Activated T-helper 2 cell treated with anti-CD3 and anti-CD28 coated beads, Interferon-gamma antibody, Interleukin-2, Interleukin-4, amounts not matched to agents 10 μg/mL and 5 μg/mL and 100 μg/mL, durations not matched to agents 14 hours and 24 hours and 36 hours (primary cell): ENCODE results near the gene CDK5RAP1. TPM values are rescaled to one million over a fixed set of nuclear protein-coding genes. Genes with fewer than 3 reads are reported as not detected.
"Not testable (repeated sequence)": the region's sequence is repeated elsewhere in the genome, so short reads cannot be mapped to it uniquely, and the experiment has no call there.

Experiments
- DNase-seq: peaks from one replicate; pipeline ENCODE4 v3.0.0; 2021; ENCODE audit warnings: low spot score
- H3K27ac Mint-ChIP-seq: one replicate; pipeline ENCODE4 v1.8.0; 2021; ENCODE audit warnings: mixed read lengths
- H3K27me3 Mint-ChIP-seq: one replicate; pipeline ENCODE4 v1.8.0; 2021; ENCODE audit warnings: low read depth, mixed read lengths
- H3K36me3 Mint-ChIP-seq: one replicate; pipeline ENCODE4 v1.8.0; 2021; ENCODE audit warnings: low read depth, mixed read lengths
- H3K4me1 Mint-ChIP-seq: one replicate; pipeline ENCODE4 v1.8.0; 2021; ENCODE audit warnings: low read depth, mixed read lengths
- H3K4me3 Mint-ChIP-seq: one replicate; pipeline ENCODE4 v1.8.0; 2021; ENCODE audit warnings: low read depth, mild to moderate bottlenecking, moderate library complexity, mixed read lengths
- H3K9me3 Mint-ChIP-seq: one replicate; pipeline ENCODE4 v1.8.0; 2021; ENCODE audit warnings: mixed read lengths
- intact Hi-C: fragments of 100-400 bp; cut with micrococcal nuclease; formaldehyde crosslinking; loops from one replicate; pipeline ENCODE4 v1.15.1; 2023
- total RNA-seq: library from RNA; stranded (reverse); gene quantifications from 2 replicates; pipeline ENCODE4 v1.2.3, GENCODE V29; 2022

The CDK5RAP1 gene, protein sequence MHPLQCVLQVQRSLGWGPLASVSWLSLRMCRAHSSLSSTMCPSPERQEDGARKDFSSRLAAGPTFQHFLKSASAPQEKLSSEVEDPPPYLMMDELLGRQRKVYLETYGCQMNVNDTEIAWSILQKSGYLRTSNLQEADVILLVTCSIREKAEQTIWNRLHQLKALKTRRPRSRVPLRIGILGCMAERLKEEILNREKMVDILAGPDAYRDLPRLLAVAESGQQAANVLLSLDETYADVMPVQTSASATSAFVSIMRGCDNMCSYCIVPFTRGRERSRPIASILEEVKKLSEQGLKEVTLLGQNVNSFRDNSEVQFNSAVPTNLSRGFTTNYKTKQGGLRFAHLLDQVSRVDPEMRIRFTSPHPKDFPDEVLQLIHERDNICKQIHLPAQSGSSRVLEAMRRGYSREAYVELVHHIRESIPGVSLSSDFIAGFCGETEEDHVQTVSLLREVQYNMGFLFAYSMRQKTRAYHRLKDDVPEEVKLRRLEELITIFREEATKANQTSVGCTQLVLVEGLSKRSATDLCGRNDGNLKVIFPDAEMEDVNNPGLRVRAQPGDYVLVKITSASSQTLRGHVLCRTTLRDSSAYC
- total RNA-seq = 40.3 and 40.7 TPM in 2 replicates

- no peaks in the 10 kb centered on the region for H3K9me3 Mint-ChIP-seq
- peak within 1 kb of the TSS; percentile 96 for H3K27ac Mint-ChIP-seq
- peak within 1 kb of the TSS; percentile 98 for H3K4me3 Mint-ChIP-seq
- H3K4me1 Mint-ChIP-seq = peaks cover 30% of the 10 kb centered on the region
- DNase-seq = peak; percentile 82
- intact Hi-C loops = loop anchor here (1.0 to 5.0 kb wide), 2 partner anchors 42 to 266 kb away; partner anchors contain the start of genes ACTL10 and SNTA1
- no peaks in the 10 kb centered on the region for H3K27me3 Mint-ChIP-seq
- peaks cover 15% of the 10 kb centered on the region for H3K36me3 Mint-ChIP-seq
These were observed at the start of gene CDK5RAP1 for GRCh38 chr20:33401184-33401920. CDK5RAP1 (minus strand) TSS chr20:33401519; CDS start chr20:33397064, 4,455 bp downstream.

DNA sequence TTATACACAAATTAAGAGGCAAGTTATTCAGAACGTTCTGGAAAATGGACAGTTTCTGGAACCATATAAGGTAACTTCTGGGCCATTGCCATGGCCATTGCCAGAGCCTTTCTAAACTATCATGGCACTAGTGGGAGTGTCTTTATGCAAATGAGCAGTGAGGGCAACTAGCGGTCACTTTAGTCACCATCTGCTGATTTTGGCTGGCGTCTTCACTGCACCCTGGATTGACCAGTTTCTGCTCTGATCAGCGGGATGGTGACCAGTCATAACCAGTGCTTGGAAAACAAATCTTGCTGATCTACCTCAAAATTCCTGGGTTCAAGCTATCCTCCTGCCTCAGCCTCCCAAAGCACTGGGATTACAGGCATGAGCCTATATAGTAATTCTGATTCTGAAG is 49.5 kb upstream of the CDK5RAP1 start:
- H3K9me3 Mint-ChIP-seq = peaks cover 4% of the 10 kb centered on the region
- intact Hi-C loops = no loop called here
- no peaks in the 10 kb centered on the region for H3K4me1 Mint-ChIP-seq
- H3K27me3 Mint-ChIP-seq = no peaks in the 10 kb centered on the region
- no peak overlapping the region for H3K27ac Mint-ChIP-seq
- no peak overlapping the region for H3K4me3 Mint-ChIP-seq
- no peak for DNase-seq
- no peaks in the 10 kb centered on the region for H3K36me3 Mint-ChIP-seq

- Mint-ChIP-seq H3K27ac (no peak overlapping the region), H3K4me1 (peaks cover 14% of the 10 kb centered on the region), H3K36me3 (no peaks in the 10 kb centered on the region), H3K9me3 (peaks cover 4% of the 10 kb centered on the region), H3K4me3 (no peak overlapping the region), H3K27me3 (peaks cover 12% of the 10 kb centered on the region)
- no peak for DNase-seq
- intact Hi-C loops = loop anchor here (10.0 kb wide), 1 partner anchor 549 kb away; the partner anchor contains the start of gene RALY
These were observed 44.7 kb upstream of the CDK5RAP1 start for GRCh38 chr20:33445881-33446625.

DNA sequence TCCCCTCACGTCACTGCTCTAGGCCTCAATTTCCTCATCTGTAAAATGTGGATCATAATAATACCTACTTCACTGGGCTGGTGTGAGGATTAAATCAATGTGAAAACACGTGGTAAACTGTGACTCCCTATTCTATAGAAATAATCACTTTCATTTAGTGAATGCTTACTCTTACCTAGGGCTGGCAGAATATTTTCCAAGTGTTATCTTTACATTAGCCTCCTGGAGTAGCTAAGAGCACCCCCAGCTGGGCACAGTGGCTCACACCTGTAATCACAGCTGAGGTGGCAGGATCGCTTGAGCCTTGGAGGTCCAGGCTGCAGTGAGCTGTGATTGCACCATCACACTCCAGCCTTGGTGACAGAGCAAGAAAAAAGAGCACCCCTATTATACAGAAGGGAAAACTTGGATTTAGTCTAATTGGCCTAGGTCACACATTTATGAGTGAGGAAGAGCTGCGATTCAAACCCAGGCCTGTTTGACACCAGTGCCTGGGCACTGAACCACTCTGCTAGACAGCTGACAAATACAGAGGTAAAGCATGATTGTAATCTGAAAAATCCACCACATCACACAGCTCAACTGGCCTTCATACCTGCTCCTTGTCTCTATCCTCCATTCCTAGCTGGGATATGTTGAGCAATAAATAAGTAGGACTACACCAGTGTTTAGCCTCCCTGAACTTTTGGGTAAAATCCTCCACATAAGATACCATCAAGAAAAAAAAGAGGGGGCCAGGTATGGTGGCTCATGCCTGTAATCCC is 43.7 kb upstream of the CDK5RAP1 start:
- Mint-ChIP-seq H3K27me3 (peaks cover 13% of the 10 kb centered on the region), H3K36me3 (no peaks in the 10 kb centered on the region), H3K4me1 (peaks cover 14% of the 10 kb centered on the region), H3K9me3 (peaks cover 4% of the 10 kb centered on the region), H3K4me3 (peak overlapping the region; percentile 88), H3K27ac (peak overlapping the region; percentile 78)
- DNase-seq = no peak
- intact Hi-C loops = loop anchor here (5.0 to 10.0 kb wide), 2 partner anchors 222 to 550 kb away; partner anchors contain the start of genes ACTL10 and RALY

DNA sequence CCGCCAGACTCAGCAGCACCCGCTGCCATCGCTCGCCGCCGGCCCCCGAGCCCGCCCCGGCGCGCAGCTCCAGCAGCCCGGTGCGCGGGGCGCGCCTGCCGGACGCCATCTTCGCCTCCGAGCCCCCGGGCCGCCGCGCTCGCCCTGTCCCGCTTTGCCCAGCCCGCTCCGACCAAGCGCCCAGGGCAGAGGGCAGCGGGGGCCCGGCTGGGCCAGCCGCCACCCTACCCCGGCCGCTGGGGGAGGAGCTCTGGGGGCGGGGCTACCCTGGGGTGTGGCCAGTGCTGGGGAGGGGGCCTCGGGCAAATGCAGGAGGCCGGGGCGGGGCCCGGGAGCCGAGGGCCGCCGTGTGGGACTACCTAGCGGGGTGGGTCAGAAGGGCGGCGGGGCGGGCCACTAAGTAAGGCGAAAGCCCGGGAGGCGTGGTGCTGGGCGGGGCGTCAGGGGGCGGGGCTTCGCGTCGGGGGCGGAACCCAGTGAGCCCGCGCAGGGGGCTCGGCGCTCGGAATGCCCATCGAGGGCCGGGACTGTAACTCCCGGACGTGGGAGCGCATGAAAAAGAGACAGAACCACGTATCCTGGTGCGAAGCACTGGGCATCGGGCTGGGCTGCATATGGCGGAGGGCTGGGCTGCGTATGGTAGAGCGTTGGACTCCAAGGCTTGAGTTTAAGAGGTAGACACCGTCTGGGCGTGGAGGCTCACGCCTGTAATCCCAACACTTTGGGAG is 42.4 kb upstream of the CDK5RAP1 start, which contains the start of gene SNTA1:
TSS of gene SNTA1 (minus strand) at position 252 of the 728 bp plus-strand sequence. CDS start at position 109, 143 bp downstream.
- Mint-ChIP-seq H3K9me3 (peaks cover 3% of the 10 kb centered on the region), H3K4me1 (peaks cover 14% of the 10 kb centered on the region), H3K27ac (peak within 1 kb of the TSS; percentile 78), H3K4me3 (peak within 1 kb of the TSS; percentile 88), H3K27me3 (peaks cover 13% of the 10 kb centered on the region), H3K36me3 (no peaks in the 10 kb centered on the region)
- DNase-seq = peak; percentile 83
- intact Hi-C loops = loop anchor here (1.0 to 10.0 kb wide), 3 partner anchors 42 to 551 kb away; partner anchors contain the start of genes ACTL10, CDK5RAP1 and RALY

DNA sequence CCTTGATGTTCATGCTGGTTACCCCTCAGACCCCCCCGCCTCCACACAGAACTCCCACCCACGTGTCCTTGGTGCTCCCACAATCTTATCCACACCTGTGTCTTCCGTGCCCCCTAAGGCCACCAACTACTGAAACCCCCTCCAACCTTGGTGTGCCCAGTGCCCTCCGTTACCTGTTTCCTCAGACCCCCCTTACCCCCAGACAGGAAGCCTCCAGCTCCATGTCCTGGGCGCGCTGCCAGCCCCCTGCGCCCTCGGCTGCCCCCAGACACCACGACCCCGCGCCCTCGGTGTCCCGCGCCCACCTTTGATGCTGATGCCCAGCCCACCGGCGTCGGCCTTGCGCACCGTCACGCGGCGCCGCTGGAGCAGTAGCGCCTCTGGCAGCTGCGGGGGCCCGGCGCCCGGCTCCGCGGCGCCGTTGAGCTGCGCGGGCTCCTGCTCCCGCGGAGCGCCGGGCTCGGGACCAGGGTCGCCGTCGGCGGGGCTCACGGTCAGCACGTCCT is 41.7 kb upstream of the CDK5RAP1 start:
- intact Hi-C loops = loop anchor here (1.0 to 10.0 kb wide), 3 partner anchors 42 to 552 kb away; partner anchors contain the start of genes ACTL10, CDK5RAP1 and RALY
- H3K27ac Mint-ChIP-seq = no peak overlapping the region
- H3K9me3 Mint-ChIP-seq = no peaks in the 10 kb centered on the region
- peaks cover 14% of the 10 kb centered on the region for H3K4me1 Mint-ChIP-seq
- DNase-seq = peak; percentile 16
- H3K27me3 Mint-ChIP-seq = peaks cover 13% of the 10 kb centered on the region
- peak overlapping the region; percentile 79 for H3K4me3 Mint-ChIP-seq
- no peaks in the 10 kb centered on the region for H3K36me3 Mint-ChIP-seq

GRCh38 chr20:33442136-33443005 is 41.1 kb upstream of the CDK5RAP1 start:
- no peak overlapping the region for H3K27ac Mint-ChIP-seq
- peaks cover 14% of the 10 kb centered on the region for H3K4me1 Mint-ChIP-seq
- H3K4me3 Mint-ChIP-seq = peak overlapping the region; percentile 79
- no peaks in the 10 kb centered on the region for H3K36me3 Mint-ChIP-seq
- no peak for DNase-seq
- intact Hi-C loops = loop anchor here (1.0 to 10.0 kb wide), 3 partner anchors 41 to 552 kb away; partner anchors contain the start of genes ACTL10, CDK5RAP1 and RALY
- peaks cover 13% of the 10 kb centered on the region for H3K27me3 Mint-ChIP-seq
- no peaks in the 10 kb centered on the region for H3K9me3 Mint-ChIP-seq

DNA sequence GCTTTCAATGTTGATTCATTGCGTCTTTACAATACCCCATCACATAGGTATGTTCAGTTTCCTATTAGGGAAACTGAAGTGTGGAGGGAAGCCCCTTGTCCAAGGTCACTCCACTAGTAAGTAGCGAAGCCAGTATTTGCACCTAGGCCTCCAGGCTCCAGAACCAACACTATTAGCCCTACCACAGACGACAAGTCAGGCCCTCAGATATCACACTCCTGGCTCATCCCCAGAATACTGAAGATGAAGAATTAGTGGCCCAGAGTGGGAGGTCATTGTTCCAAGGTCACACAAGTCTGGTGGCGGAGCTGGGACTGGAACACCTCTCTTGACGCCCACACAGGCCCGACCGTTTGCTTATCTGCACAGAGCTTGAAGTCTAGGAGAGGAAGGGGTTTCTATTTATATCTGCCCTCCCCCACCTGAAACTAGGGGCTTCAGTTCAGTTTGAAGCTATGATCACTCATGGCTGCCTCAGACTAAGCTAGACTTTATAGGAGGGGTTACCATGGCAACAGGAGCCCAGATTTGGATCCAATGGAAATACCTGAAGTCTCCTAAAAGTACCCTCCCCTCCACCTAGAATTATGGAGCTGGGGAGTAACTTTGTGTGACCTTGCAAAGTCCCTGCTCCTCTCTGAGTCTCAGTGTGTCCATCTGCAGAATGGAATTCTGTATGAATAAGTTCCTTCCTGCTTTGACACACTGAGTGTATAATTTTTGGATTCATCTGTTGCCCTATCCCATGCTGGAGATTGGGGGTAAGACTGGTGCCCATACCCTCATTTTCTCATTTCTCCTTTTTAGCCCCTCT is 40.0 kb upstream of the CDK5RAP1 start:
- intact Hi-C loops = loop anchor here (5.0 to 10.0 kb wide), 2 partner anchors 226 to 553 kb away; partner anchors contain the start of genes ACTL10 and RALY
- H3K4me1 Mint-ChIP-seq = peaks cover 14% of the 10 kb centered on the region
- peaks cover 13% of the 10 kb centered on the region for H3K27me3 Mint-ChIP-seq
- no peak for DNase-seq
- H3K9me3 Mint-ChIP-seq = no peaks in the 10 kb centered on the region
- no peak overlapping the region for H3K4me3 Mint-ChIP-seq
- no peak overlapping the region for H3K27ac Mint-ChIP-seq
- H3K36me3 Mint-ChIP-seq = no peaks in the 10 kb centered on the region

- not testable (repeated sequence) for H3K36me3 Mint-ChIP-seq, DNase-seq, H3K4me3 Mint-ChIP-seq, H3K9me3 Mint-ChIP-seq, H3K27ac Mint-ChIP-seq
- Mint-ChIP-seq H3K4me1 (peaks cover 14% of the 10 kb centered on the region), H3K27me3 (peaks cover 13% of the 10 kb centered on the region)
- intact Hi-C loops = loop anchor here (5.0 to 10.0 kb wide), 2 partner anchors 227 to 554 kb away; partner anchors contain the start of genes ACTL10 and RALY
These were observed 39.2 kb upstream of the CDK5RAP1 start for GRCh38 chr20:33440562-33440961.
